ENCODE data around the gene ADAR. TPM values are rescaled to one million over a fixed set of nuclear protein-coding genes. Genes with fewer than 3 reads are reported as not detected.

Gene ADAR
- total RNA-seq, 1 experiment from 2014 or later: 144 TPM

- Histone ChIP-seq H3K27ac (ENCODE audit: low read length) (no peak overlapping the region), H3K4me3 (ENCODE audit: low read length) (no peak overlapping the region), H3K4me1 (ENCODE audit: low read length) (peaks cover 35% of the 10 kb centered on the region), H2AFZ (ENCODE audit: low read length) (peak overlapping the region; percentile 82), H3K9ac (ENCODE audit: low read length) (no peak overlapping the region), H3K27me3 (ENCODE audit: low read length) (no peaks in the 10 kb centered on the region), H3K79me2 (ENCODE audit: low read length) (peaks cover 36% of the 10 kb centered on the region), H4K20me1 (ENCODE audit: insufficient read depth, low read depth, low read length) (peaks cover 9% of the 10 kb centered on the region; the same call in 1 of the 2 replicates), H3K36me3 (ENCODE audit: insufficient read depth, low read length) (peaks cover 14% of the 10 kb centered on the region), H3K4me2 (ENCODE audit: low read depth, low read length, poor library complexity, severe bottlenecking) (no peak overlapping the region), H3K9me3 (ENCODE audit: low read length) (peaks cover 6% of the 10 kb centered on the region; the same call in 1 of the 2 replicates), H3K9me2 (replicated peaks; ENCODE audit: insufficient read depth, low read length) (no peaks in the 10 kb centered on the region)
- DNase-seq: no peak
Measured at GRCh38 chr1:154629061-154629674, 21.2 kb upstream of the ADAR start.

- no peaks in the 10 kb centered on the region for H3K27me3 ChIP-seq (ENCODE audit: low read length)
Measured at GRCh38 chr1:154628121-154628405, 20.1 kb upstream of the ADAR start.

GRCh38 chr1:154627257-154628120 is 19.5 kb upstream of the ADAR start:
- Histone ChIP-seq H3K4me1 (ENCODE audit: low read length) (peaks cover 50% of the 10 kb centered on the region), H3K27ac (ENCODE audit: low read length) (peak overlapping the region; percentile 81), H2AFZ (ENCODE audit: low read length) (peak overlapping the region; percentile 10; the same call in 1 of the 2 replicates), H3K9me3 (ENCODE audit: low read length) (peaks cover 6% of the 10 kb centered on the region; the same call in 1 of the 2 replicates), H3K27me3 (ENCODE audit: low read length) (no peaks in the 10 kb centered on the region), H3K9me2 (replicated peaks; ENCODE audit: insufficient read depth, low read length) (no peaks in the 10 kb centered on the region), H3K9ac (ENCODE audit: low read length) (peak overlapping the region; percentile 97), H4K20me1 (ENCODE audit: insufficient read depth, low read depth, low read length) (peaks cover 10% of the 10 kb centered on the region), H3K4me2 (ENCODE audit: low read depth, low read length, poor library complexity, severe bottlenecking) (peak overlapping the region; percentile 88), H3K4me3 (ENCODE audit: low read length) (peak overlapping the region; percentile 91), H3K36me3 (ENCODE audit: insufficient read depth, low read length) (peaks cover 21% of the 10 kb centered on the region), H3K79me2 (ENCODE audit: low read length) (peaks cover 53% of the 10 kb centered on the region)
- peak; percentile 97 for DNase-seq

More at GRCh38 chr1:154628121-154628405, 20.1 kb upstream of the ADAR start:
- Histone ChIP-seq H3K9me3 (ENCODE audit: low read length) (peaks cover 6% of the 10 kb centered on the region; the same call in 1 of the 2 replicates), H3K79me2 (ENCODE audit: low read length) (peaks cover 47% of the 10 kb centered on the region), H3K9me2 (replicated peaks; ENCODE audit: insufficient read depth, low read length) (no peaks in the 10 kb centered on the region), H3K4me1 (ENCODE audit: low read length) (peaks cover 44% of the 10 kb centered on the region), H2AFZ (ENCODE audit: low read length) (no peak overlapping the region), H3K4me3 (ENCODE audit: low read length) (peak overlapping the region; percentile 91), H3K36me3 (ENCODE audit: insufficient read depth, low read length) (peaks cover 18% of the 10 kb centered on the region), H4K20me1 (ENCODE audit: insufficient read depth, low read depth, low read length) (peaks cover 9% of the 10 kb centered on the region; the same call in 1 of the 2 replicates), H3K4me2 (ENCODE audit: low read depth, low read length, poor library complexity, severe bottlenecking) (peak overlapping the region; percentile 88), H3K27ac (ENCODE audit: low read length) (peak overlapping the region; percentile 81), H3K9ac (ENCODE audit: low read length) (peak overlapping the region; percentile 97)
- no peak for DNase-seq

GRCh38 chr1:154626456-154627256 is 18.7 kb upstream of the ADAR start:
- peak overlapping the region; percentile 81 for H3K27ac ChIP-seq (ENCODE audit: low read length)

GRCh38 chr1:154624746-154625643 is 17.0 kb upstream of the ADAR start:
- peak overlapping the region; percentile 10; the same call in 1 of the 2 replicates for H3K9ac ChIP-seq (ENCODE audit: low read length)
- H3K9me2 ChIP-seq (replicated peaks; ENCODE audit: insufficient read depth, low read length): no peaks in the 10 kb centered on the region
- H3K27ac ChIP-seq (ENCODE audit: low read length): peak overlapping the region; percentile 69
- H3K79me2 ChIP-seq (ENCODE audit: low read length): peaks cover 78% of the 10 kb centered on the region
- peaks cover 20% of the 10 kb centered on the region for H4K20me1 ChIP-seq (ENCODE audit: insufficient read depth, low read depth, low read length)
- no peak overlapping the region for H2AFZ ChIP-seq (ENCODE audit: low read length)
- no peaks in the 10 kb centered on the region for H3K27me3 ChIP-seq (ENCODE audit: low read length)
- peaks cover 73% of the 10 kb centered on the region for H3K4me1 ChIP-seq (ENCODE audit: low read length)
- H3K4me2 ChIP-seq (ENCODE audit: low read depth, low read length, poor library complexity, severe bottlenecking): peak overlapping the region; percentile 88
- no peak overlapping the region; the same call in 1 of the 2 replicates for H3K4me3 ChIP-seq (ENCODE audit: low read length)
- DNase-seq: peak; percentile 65
- peaks cover 3% of the 10 kb centered on the region; the same call in 1 of the 2 replicates for H3K9me3 ChIP-seq (ENCODE audit: low read length)
- peaks cover 25% of the 10 kb centered on the region for H3K36me3 ChIP-seq (ENCODE audit: insufficient read depth, low read length)

More at GRCh38 chr1:154626456-154627256, 18.7 kb upstream of the ADAR start:
- H3K4me1 ChIP-seq (ENCODE audit: low read length): peaks cover 58% of the 10 kb centered on the region
- H2AFZ ChIP-seq (ENCODE audit: low read length): peak overlapping the region; percentile 10; the same call in 1 of the 2 replicates
- no peaks in the 10 kb centered on the region for H3K27me3 ChIP-seq (ENCODE audit: low read length)
- no peaks in the 10 kb centered on the region for H3K9me2 ChIP-seq (replicated peaks; ENCODE audit: insufficient read depth, low read length)
- peaks cover 6% of the 10 kb centered on the region; the same call in 1 of the 2 replicates for H3K9me3 ChIP-seq (ENCODE audit: low read length)
- peaks cover 23% of the 10 kb centered on the region for H3K36me3 ChIP-seq (ENCODE audit: insufficient read depth, low read length)
- peak overlapping the region; percentile 91 for H3K4me3 ChIP-seq (ENCODE audit: low read length)
- peaks cover 19% of the 10 kb centered on the region for H4K20me1 ChIP-seq (ENCODE audit: insufficient read depth, low read depth, low read length)
- H3K9ac ChIP-seq (ENCODE audit: low read length): peak overlapping the region; percentile 97
- peak; percentile 70 for DNase-seq
- peaks cover 61% of the 10 kb centered on the region for H3K79me2 ChIP-seq (ENCODE audit: low read length)
- H3K4me2 ChIP-seq (ENCODE audit: low read depth, low read length, poor library complexity, severe bottlenecking): peak overlapping the region; percentile 88

GRCh38 chr1:154623358-154623757 is 15.4 kb upstream of the ADAR start:
- peaks cover 94% of the 10 kb centered on the region for H3K79me2 ChIP-seq (ENCODE audit: low read length)
- no peaks in the 10 kb centered on the region for H3K27me3 ChIP-seq (ENCODE audit: low read length)
- no peak overlapping the region for H3K4me3 ChIP-seq (ENCODE audit: low read length)
- no peak overlapping the region for H2AFZ ChIP-seq (ENCODE audit: low read length)
- peak overlapping the region; percentile 8 for H3K4me2 ChIP-seq (ENCODE audit: low read depth, low read length, poor library complexity, severe bottlenecking)
- no peaks in the 10 kb centered on the region for H3K9me3 ChIP-seq (ENCODE audit: low read length)
- H3K4me1 ChIP-seq (ENCODE audit: low read length): peaks cover 77% of the 10 kb centered on the region
- no peak overlapping the region for H3K9ac ChIP-seq (ENCODE audit: low read length)
- peak overlapping the region; percentile 63 for H3K27ac ChIP-seq (ENCODE audit: low read length)
- H3K36me3 ChIP-seq (ENCODE audit: insufficient read depth, low read length): peaks cover 27% of the 10 kb centered on the region; the same call in 1 of the 2 replicates
- peaks cover 24% of the 10 kb centered on the region for H4K20me1 ChIP-seq (ENCODE audit: insufficient read depth, low read depth, low read length)
- no peaks in the 10 kb centered on the region for H3K9me2 ChIP-seq (replicated peaks; ENCODE audit: insufficient read depth, low read length)
- DNase-seq: no peak

GRCh38 chr1:154622503-154623039 is 14.6 kb upstream of the ADAR start:
- no peaks in the 10 kb centered on the region for H3K9me3 ChIP-seq (ENCODE audit: low read length)
- no peak for DNase-seq

More at GRCh38 chr1:154622503-154623039, 14.6 kb upstream of the ADAR start:
- Histone ChIP-seq H2AFZ (ENCODE audit: low read length) (no peak overlapping the region), H3K79me2 (ENCODE audit: low read length) (peaks cover 99% of the 10 kb centered on the region), H3K4me3 (ENCODE audit: low read length) (no peak overlapping the region), H3K4me1 (ENCODE audit: low read length) (peaks cover 73% of the 10 kb centered on the region), H4K20me1 (ENCODE audit: insufficient read depth, low read depth, low read length) (peaks cover 24% of the 10 kb centered on the region), H3K9me2 (replicated peaks; ENCODE audit: insufficient read depth, low read length) (no peaks in the 10 kb centered on the region), H3K27ac (ENCODE audit: low read length) (peak overlapping the region; percentile 63), H3K9ac (ENCODE audit: low read length) (no peak overlapping the region), H3K4me2 (ENCODE audit: low read depth, low read length, poor library complexity, severe bottlenecking) (peak overlapping the region; percentile 59), H3K36me3 (ENCODE audit: insufficient read depth, low read length) (peaks cover 29% of the 10 kb centered on the region; the same call in 1 of the 2 replicates), H3K27me3 (ENCODE audit: low read length) (no peaks in the 10 kb centered on the region)
